HCT116 (cell line): ENCODE data around the gene ZBTB7C. TPM values are rescaled to one million over a fixed set of nuclear protein-coding genes. Genes with fewer than 3 reads are reported as not detected.

Experiments
- ATAC-seq: fragments of 200-7000 bp; cut with Tn5 transposase; 2 replicates; pipeline ENCODE4 v1.9.1; 2020; ENCODE audit warnings: mild to moderate bottlenecking, moderate library complexity
- BruUV-seq: library from RNA; stranded (reverse); fragments of 400-500 nt; replicated peaks from 2 replicates; lab custom pipeline; 2021; lab: Mats Ljungman, UMichigan
- CTCF ChIA-PET: fragments of 300-600 bp; sonication (Branson Sonifier 250); formaldehyde crosslinking; loops from one replicate; lab custom pipeline; 2021; ENCODE audit warnings: antibody characterized with exemption; lab: Charles Lee
- POLR2A ChIA-PET: fragments of 300-600, 350-600 bp; sonication (Branson Sonifier 250); formaldehyde crosslinking; loops from one replicate; lab custom pipeline; 2021; ENCODE audit warnings: antibody characterized with exemption; lab: Charles Lee
- RAD21 ChIA-PET, 2 experiments: fragments of 300-600 bp; sonication (Branson Sonifier 250); formaldehyde crosslinking; loops; one replicate each; lab custom pipeline; 2023; ENCODE audit warnings: low total read pairs in 2 of 2; ENCODE audit not compliant: uncharacterized antibody in 2 of 2, unreplicated experiment in 2 of 2, low non-redundant PET in 1 of 2; lab: Charles Lee
- DNase-seq: peaks from one replicate; pipeline ENCODE4 v3.0.0-alpha.2; 2010; ENCODE audit warnings: low read depth, low spot score
- H2AFZ ChIP-seq: fragments of 200-600 bp; shearing (Covaris generic), sonication (generic); 2 replicates; pipeline ENCODE4 v1.6.1; 2017; ENCODE audit warnings: low read depth, mixed run types, mixed read lengths, antibody characterized with exemption, low read length; ENCODE audit not compliant: poor library complexity, severe bottlenecking
- H3K27ac ChIP-seq: 2 replicates; pipeline ENCODE4 v1.5.1; 2012; ENCODE audit warnings: low read depth, low read length
- H3K27me3 ChIP-seq: fragments of 200-600 bp; sonication (generic); 2 replicates; pipeline ENCODE4 v1.6.1; 2016; ENCODE audit warnings: mixed run types, low read length, mixed read lengths; ENCODE audit not compliant: insufficient read depth
- H3K36me3 ChIP-seq, 2 experiments: fragments of 200-500 bp in 1 of 2; fragments of 200-600 bp in 1 of 2; sonication (Bioruptor generic) in 1 of 2; sonication (generic) in 1 of 2; 2 replicates each; pipeline versions ENCODE4 v1.5.1 to v1.6.1; 2014 to 2016; ENCODE audit warnings: low read length in 2 of 2, inconsistent platforms in 1 of 2, mixed read lengths in 1 of 2, mixed run types in 1 of 2; ENCODE audit not compliant: insufficient read depth in 2 of 2, control insufficient read depth in 1 of 2
- H3K4me1 ChIP-seq, 2 experiments: fragments of 200-600 bp in 1 of 2; sonication (generic) in 1 of 2; 2 replicates each; pipeline versions ENCODE4 v1.5.1 to v1.6.1; 2012 to 2017; ENCODE audit warnings: low read length in 2 of 2, inconsistent platforms in 1 of 2, mild to moderate bottlenecking in 1 of 2, mixed read lengths in 1 of 2, mixed run types in 1 of 2, moderate library complexity in 1 of 2; ENCODE audit not compliant: insufficient read depth in 2 of 2, control insufficient read depth in 1 of 2
- H3K4me2 ChIP-seq: fragments of 200-600 bp; sonication (generic); 2 replicates; pipeline ENCODE4 v1.6.1; 2017; ENCODE audit warnings: mixed run types, low read length, mixed read lengths
- H3K4me3 ChIP-seq, 2 experiments: fragments of 200-600 bp in 1 of 2; sonication (generic) in 1 of 2; replicated peaks in 1 of 2; 2 replicates each; pipeline ENCODE4 v1.5.1; 2011 to 2016; ENCODE audit warnings: low read length in 2 of 2, control low read depth in 1 of 2, low read depth in 1 of 2, mild to moderate bottlenecking in 1 of 2, mixed read lengths in 1 of 2, mixed run types in 1 of 2
- H3K79me2 ChIP-seq: fragments of 200-600 bp; sonication (generic); 2 replicates; pipeline ENCODE4 v1.6.1; 2017; ENCODE audit warnings: mild to moderate bottlenecking, mixed run types, low read length, moderate library complexity, mixed read lengths; ENCODE audit not compliant: insufficient read depth
- H3K9ac ChIP-seq: fragments of 200-600 bp; sonication (generic); 2 replicates; pipeline ENCODE4 v1.6.1; 2016; ENCODE audit warnings: low read length, mixed read lengths
- H3K9me2 ChIP-seq: fragments of 200-600 bp; sonication (generic), shearing (Covaris generic); 2 replicates; pipeline ENCODE4 v1.6.1; 2017; ENCODE audit warnings: mixed run types, mild to moderate bottlenecking, moderate library complexity; ENCODE audit not compliant: insufficient read depth
- H3K9me3 ChIP-seq, 2 experiments: fragments of 200-500 bp in 1 of 2; fragments of 200-600 bp in 1 of 2; sonication (Bioruptor generic) in 1 of 2; sonication (generic) in 1 of 2; 2 replicates each; pipeline ENCODE4 v1.6.1; 2014 to 2017; ENCODE audit warnings: low read length in 2 of 2, mixed read lengths in 2 of 2, inconsistent platforms in 1 of 2, low read depth in 1 of 2, mild to moderate bottlenecking in 1 of 2, mixed run types in 1 of 2, moderate library complexity in 1 of 2; ENCODE audit not compliant: control insufficient read depth in 1 of 2, insufficient read depth in 1 of 2
- H4K20me1 ChIP-seq: fragments of 200-600 bp; sonication (generic), shearing (Covaris generic); 2 replicates; pipeline ENCODE4 v1.6.1; 2017; ENCODE audit warnings: mixed run types, mild to moderate bottlenecking, moderate library complexity; ENCODE audit not compliant: insufficient read depth
- ATF3 ChIP-seq: IDR thresholded peaks from 2 replicates; pipeline ENCODE4 v1.6.1; 2012
- CBX3 ChIP-seq: IDR thresholded peaks from 2 replicates; pipeline ENCODE4 v1.6.1; 2012; ENCODE audit warnings: low read depth
- EGR1 ChIP-seq: IDR thresholded peaks from 2 replicates; pipeline ENCODE4 v1.6.1; 2012; ENCODE audit warnings: low read depth
- EZH2phosphoT487 ChIP-seq: fragments of 200-600 bp; IDR thresholded peaks from 2 replicates; pipeline ENCODE4 v1.6.1; 2018; ENCODE audit warnings: antibody characterized with exemption, borderline replicate concordance
- JUND ChIP-seq: IDR thresholded peaks from 2 replicates; pipeline ENCODE4 v1.6.1; 2012
- POLR2A ChIP-seq: IDR thresholded peaks from 2 replicates; pipeline ENCODE4 v1.7.0; 2011; ENCODE audit warnings: borderline replicate concordance; ENCODE audit not compliant: insufficient read depth, insufficient read length; ENCODE audit errors: extremely low read depth
- POLR2AphosphoS5 ChIP-seq: IDR thresholded peaks from 2 replicates; pipeline ENCODE4 v1.6.1; 2011; ENCODE audit warnings: mild to moderate bottlenecking, low read depth, low read length, moderate library complexity
- RAD21 ChIP-seq: IDR thresholded peaks from 2 replicates; pipeline ENCODE4 v1.6.1; 2012; ENCODE audit warnings: low read depth, mild to moderate bottlenecking
- SIN3A ChIP-seq: IDR thresholded peaks from 2 replicates; pipeline ENCODE4 v1.6.1; 2012; ENCODE audit warnings: low read depth
- SP1 ChIP-seq: IDR thresholded peaks from 2 replicates; pipeline ENCODE4 v1.6.1; 2012; ENCODE audit warnings: low read depth
- TCF7L2 ChIP-seq: IDR thresholded peaks from 2 replicates; pipeline ENCODE4 v1.7.0; 2011; ENCODE audit warnings: borderline replicate concordance, inconsistent platforms; ENCODE audit not compliant: insufficient read depth, insufficient read length; ENCODE audit errors: extremely low read depth
- YY1 ChIP-seq: IDR thresholded peaks from 2 replicates; pipeline ENCODE4 v1.6.1; 2011; ENCODE audit warnings: low read length, low read depth, moderate library complexity, mild to moderate bottlenecking; ENCODE audit not compliant: insufficient replicate concordance; ENCODE audit errors: extremely low read depth
- intact Hi-C: fragments of 100-400 bp; cut with micrococcal nuclease; formaldehyde crosslinking; loops from 2 replicates; pipeline ENCODE4 v1.10.0; 2022
- total RNA-seq: library from RNA; stranded (reverse); gene quantifications from one replicate; pipeline ENCODE4 v1.2.1, GENCODE V29; 2021; ENCODE audit not compliant: unreplicated experiment
- TF ChIP-seq, protein P1 (sequence below), 3 experiments: fragments of 200-600 bp in 1 of 3; sonication (generic) in 1 of 3; IDR thresholded peaks in 2 of 3; conservative IDR thresholded peaks in 1 of 3; 2 replicates each; pipeline ENCODE4 v1.5.1; 2012 to 2017; ENCODE audit warnings: low read depth in 2 of 3, low read length in 2 of 3, antibody characterized with exemption in 1 of 3, borderline replicate concordance in 1 of 3, control low read depth in 1 of 3, mild to moderate bottlenecking in 1 of 3, mixed read lengths in 1 of 3, mixed run types in 1 of 3, moderate library complexity in 1 of 3; ENCODE audit not compliant: insufficient read depth in 1 of 3
- TF ChIP-seq, protein P2 (sequence below): IDR thresholded peaks from 2 replicates; pipeline ENCODE4 v1.6.1; 2012; ENCODE audit warnings: low read depth
- TF ChIP-seq, protein P3 (sequence below): IDR thresholded peaks from 2 replicates; pipeline ENCODE4 v1.6.1; 2011; ENCODE audit warnings: mild to moderate bottlenecking, low read length, moderate library complexity; ENCODE audit not compliant: insufficient replicate concordance; ENCODE audit errors: extremely low read depth
- TF ChIP-seq, protein P4 (sequence below): IDR thresholded peaks from 2 replicates; pipeline ENCODE4 v1.6.1; 2012

ZBTB7C gene
- total RNA-seq, 1 experiment from 2014 or later: 0.37 TPM

GRCh38 chr18:48129621-48130082, 279.5 kb downstream of the ZBTB7C start:
- intact Hi-C loops: no loop called here
- no peak for DNase-seq
- peaks cover 4% of the 10 kb centered on the region; the same call in 1 of the 2 replicates for H3K27me3 ChIP-seq
- BruUV-seq: no TSS peak
- H3K4me2 ChIP-seq: no peak overlapping the region
- POLR2A ChIA-PET: no interaction called here
- ATAC-seq: no peak
- no peak overlapping the region for H3K4me3 ChIP-seq
- H4K20me1 ChIP-seq: no peaks in the 10 kb centered on the region
- peaks cover 3 to 4% of the 10 kb centered on the region in 2 experiments; a peak in 2 of 4 replicates for H3K4me1 ChIP-seq
- CTCF ChIA-PET: no interaction called here
- no peaks in the 10 kb centered on the region for H3K9me3 ChIP-seq
- no peaks in the 10 kb centered on the region for H3K79me2 ChIP-seq
- RAD21 ChIA-PET: no interaction called here
- H3K36me3 ChIP-seq: no peaks in the 10 kb centered on the region
- TF ChIP-seq, protein P1, sequence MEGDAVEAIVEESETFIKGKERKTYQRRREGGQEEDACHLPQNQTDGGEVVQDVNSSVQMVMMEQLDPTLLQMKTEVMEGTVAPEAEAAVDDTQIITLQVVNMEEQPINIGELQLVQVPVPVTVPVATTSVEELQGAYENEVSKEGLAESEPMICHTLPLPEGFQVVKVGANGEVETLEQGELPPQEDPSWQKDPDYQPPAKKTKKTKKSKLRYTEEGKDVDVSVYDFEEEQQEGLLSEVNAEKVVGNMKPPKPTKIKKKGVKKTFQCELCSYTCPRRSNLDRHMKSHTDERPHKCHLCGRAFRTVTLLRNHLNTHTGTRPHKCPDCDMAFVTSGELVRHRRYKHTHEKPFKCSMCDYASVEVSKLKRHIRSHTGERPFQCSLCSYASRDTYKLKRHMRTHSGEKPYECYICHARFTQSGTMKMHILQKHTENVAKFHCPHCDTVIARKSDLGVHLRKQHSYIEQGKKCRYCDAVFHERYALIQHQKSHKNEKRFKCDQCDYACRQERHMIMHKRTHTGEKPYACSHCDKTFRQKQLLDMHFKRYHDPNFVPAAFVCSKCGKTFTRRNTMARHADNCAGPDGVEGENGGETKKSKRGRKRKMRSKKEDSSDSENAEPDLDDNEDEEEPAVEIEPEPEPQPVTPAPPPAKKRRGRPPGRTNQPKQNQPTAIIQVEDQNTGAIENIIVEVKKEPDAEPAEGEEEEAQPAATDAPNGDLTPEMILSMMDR (IDR thresholded peaks at IDR 0.05 in 2 of 3, conservative IDR thresholded peaks at IDR 0.05 in 1 of 3; ENCODE audit: borderline replicate concordance in 1 of 3, insufficient read depth in 1 of 3, low read depth in 2 of 3, low read length in 2 of 3): no peak
- TF ChIP-seq POLR2AphosphoS5 (no peak), JUND (no peak), CBX3 (no peak), YY1 (no peak), TCF7L2 (no peak), SP1 (no peak), SIN3A (no peak), EGR1 (no peak), ATF3 (no peak), EZH2phosphoT487 (no peak), POLR2A (no peak), RAD21 (no peak)
- TF ChIP-seq, protein P2, sequence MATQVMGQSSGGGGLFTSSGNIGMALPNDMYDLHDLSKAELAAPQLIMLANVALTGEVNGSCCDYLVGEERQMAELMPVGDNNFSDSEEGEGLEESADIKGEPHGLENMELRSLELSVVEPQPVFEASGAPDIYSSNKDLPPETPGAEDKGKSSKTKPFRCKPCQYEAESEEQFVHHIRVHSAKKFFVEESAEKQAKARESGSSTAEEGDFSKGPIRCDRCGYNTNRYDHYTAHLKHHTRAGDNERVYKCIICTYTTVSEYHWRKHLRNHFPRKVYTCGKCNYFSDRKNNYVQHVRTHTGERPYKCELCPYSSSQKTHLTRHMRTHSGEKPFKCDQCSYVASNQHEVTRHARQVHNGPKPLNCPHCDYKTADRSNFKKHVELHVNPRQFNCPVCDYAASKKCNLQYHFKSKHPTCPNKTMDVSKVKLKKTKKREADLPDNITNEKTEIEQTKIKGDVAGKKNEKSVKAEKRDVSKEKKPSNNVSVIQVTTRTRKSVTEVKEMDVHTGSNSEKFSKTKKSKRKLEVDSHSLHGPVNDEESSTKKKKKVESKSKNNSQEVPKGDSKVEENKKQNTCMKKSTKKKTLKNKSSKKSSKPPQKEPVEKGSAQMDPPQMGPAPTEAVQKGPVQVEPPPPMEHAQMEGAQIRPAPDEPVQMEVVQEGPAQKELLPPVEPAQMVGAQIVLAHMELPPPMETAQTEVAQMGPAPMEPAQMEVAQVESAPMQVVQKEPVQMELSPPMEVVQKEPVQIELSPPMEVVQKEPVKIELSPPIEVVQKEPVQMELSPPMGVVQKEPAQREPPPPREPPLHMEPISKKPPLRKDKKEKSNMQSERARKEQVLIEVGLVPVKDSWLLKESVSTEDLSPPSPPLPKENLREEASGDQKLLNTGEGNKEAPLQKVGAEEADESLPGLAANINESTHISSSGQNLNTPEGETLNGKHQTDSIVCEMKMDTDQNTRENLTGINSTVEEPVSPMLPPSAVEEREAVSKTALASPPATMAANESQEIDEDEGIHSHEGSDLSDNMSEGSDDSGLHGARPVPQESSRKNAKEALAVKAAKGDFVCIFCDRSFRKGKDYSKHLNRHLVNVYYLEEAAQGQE: no peak
- TF ChIP-seq, protein P3, sequence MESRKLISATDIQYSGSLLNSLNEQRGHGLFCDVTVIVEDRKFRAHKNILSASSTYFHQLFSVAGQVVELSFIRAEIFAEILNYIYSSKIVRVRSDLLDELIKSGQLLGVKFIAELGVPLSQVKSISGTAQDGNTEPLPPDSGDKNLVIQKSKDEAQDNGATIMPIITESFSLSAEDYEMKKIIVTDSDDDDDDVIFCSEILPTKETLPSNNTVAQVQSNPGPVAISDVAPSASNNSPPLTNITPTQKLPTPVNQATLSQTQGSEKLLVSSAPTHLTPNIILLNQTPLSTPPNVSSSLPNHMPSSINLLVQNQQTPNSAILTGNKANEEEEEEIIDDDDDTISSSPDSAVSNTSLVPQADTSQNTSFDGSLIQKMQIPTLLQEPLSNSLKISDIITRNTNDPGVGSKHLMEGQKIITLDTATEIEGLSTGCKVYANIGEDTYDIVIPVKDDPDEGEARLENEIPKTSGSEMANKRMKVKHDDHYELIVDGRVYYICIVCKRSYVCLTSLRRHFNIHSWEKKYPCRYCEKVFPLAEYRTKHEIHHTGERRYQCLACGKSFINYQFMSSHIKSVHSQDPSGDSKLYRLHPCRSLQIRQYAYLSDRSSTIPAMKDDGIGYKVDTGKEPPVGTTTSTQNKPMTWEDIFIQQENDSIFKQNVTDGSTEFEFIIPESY: no peak
- TF ChIP-seq, protein P4, sequence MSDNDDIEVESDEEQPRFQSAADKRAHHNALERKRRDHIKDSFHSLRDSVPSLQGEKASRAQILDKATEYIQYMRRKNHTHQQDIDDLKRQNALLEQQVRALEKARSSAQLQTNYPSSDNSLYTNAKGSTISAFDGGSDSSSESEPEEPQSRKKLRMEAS: no peak
- H3K9ac ChIP-seq: no peak overlapping the region
- H3K27ac ChIP-seq: no peak overlapping the region
- H2AFZ ChIP-seq: no peak overlapping the region
- no peaks in the 10 kb centered on the region for H3K9me2 ChIP-seq
